Activated gamma-delta T cell treated with Interleukin-2 at 50 U/mL for 16 hours (primary cell): ENCODE data around the gene APLP2.
"Not testable (repeated sequence)": the region's sequence is repeated elsewhere in the genome, so short reads cannot be mapped to it uniquely, and the experiment has no call there.

Experiments
- DNase-seq: peaks from one replicate; pipeline ENCODE4 v3.0.0-alpha.2; 2020

The APLP2 gene

DNA sequence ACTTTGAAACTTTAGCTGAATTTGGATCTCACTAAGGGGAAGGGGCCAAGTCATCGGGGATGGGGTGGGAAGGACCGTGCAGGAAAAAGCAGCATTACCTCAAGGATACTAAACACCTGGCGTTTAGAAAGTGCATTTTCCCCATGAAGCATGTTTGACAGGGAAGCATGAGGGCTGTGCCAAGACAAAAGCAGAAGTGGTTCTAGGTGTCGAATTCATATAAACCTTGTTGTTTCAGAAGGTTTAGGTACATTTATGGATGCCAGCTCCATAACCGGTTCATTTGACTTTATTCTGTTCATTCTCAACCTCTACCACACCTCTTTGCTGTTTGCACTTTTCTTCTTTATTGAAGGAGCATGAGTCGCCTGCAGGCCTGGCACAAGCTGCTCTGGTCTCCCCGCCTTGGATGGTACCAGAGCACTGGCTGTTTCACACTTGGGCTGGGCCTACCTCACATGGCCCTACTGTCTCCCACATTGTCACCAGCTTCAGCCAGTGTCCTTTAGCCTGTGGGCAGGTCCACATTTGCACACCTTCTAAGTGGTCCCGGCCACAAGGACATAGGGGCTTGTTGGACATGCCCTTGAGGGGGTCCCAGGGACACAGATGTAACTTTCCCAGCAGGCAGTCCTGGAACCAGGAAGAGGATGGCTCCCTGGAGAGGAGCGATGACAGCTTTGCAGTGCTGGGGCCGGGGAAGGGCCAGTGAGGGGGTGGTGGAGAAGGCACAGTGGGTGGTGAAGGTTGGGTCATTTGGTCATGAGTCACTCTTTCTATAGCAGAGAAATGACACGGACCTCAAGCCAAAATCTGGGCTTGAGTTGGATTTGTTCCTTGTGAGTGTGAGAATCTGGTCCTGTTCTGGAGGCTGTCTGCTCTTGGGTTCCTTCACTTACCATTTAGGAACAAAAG is 86.7 kb downstream of the APLP2 start:
- no peak for DNase-seq

DNA sequence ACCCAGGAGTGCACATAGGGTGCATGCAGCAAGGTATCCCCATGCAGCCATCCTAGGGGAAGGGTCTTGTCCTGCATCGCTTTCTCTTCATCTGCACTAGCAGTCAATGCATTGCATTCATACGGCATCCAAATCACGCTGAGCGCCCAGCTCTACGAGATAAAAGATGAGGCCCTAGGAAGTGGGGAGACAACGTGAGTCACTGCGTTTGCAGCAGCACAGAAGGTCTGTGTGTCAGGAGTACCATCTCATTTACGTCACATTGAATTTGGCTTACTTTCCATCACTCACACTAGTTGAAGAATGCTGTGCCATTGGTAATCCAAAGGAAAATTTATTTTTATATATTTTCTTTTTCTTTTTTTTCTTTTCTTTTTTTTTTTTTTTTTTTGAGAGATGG is 87.4 kb downstream of the APLP2 start:
- no peak for DNase-seq

- DNase-seq, result no peak
These were observed 88.1 kb downstream of the APLP2 start for GRCh38 chr11:130157840-130158239.

GRCh38 chr11:130159139-130159538 is 89.4 kb downstream of the APLP2 start:
- no peak for DNase-seq

DNA sequence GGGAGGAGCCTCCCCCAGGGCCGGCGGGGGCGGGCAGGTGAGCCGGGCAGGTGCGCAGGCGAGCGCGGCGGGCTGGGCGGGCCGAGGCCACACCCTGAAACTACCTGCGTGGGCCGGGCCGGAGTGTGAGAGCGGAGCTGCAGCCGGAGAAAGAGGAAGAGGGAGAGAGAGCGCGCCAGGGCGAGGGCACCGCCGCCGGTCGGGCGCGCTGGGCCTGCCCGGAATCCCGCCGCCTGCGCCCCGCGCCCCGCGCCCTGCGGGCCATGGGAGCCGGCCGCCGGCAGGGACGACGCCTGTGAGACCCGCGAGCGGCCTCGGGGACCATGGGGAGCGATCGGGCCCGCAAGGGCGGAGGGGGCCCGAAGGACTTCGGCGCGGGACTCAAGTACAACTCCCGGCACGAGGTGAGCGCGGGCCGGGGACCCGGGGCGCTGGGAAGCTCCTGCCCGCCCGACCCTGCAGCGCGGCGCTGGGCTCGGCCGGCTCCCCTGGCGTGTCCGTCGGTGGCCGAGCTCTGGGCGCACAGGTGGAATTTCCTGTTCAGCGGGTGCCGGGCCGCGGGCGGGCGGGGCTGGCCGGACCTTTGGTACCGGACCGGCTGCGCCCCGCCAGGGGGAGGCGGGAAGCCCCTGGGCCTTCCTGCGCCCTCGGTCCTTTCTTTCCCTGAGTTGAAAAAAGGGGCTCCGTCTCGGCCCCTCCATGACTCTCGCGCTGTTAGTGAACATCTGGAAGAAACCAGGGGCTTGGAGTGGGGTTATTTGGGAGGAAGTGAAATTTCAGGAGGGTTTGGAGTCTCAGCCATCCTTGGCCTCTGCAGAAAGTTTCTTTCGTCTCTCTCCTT is 90.2 kb downstream of the APLP2 start, which contains the start of gene ST14:
TSS of gene ST14 (plus strand) at position 126 of the 841 bp plus-strand sequence. CDS start at position 324, 198 bp downstream.
- DNase-seq, result no peak

GRCh38 chr11:130160498-130161155 is 90.9 kb downstream of the APLP2 start:
- DNase-seq, result no peak

GRCh38 chr11:130161441-130162145 is 91.9 kb downstream of the APLP2 start:
- DNase-seq, result no peak

DNA sequence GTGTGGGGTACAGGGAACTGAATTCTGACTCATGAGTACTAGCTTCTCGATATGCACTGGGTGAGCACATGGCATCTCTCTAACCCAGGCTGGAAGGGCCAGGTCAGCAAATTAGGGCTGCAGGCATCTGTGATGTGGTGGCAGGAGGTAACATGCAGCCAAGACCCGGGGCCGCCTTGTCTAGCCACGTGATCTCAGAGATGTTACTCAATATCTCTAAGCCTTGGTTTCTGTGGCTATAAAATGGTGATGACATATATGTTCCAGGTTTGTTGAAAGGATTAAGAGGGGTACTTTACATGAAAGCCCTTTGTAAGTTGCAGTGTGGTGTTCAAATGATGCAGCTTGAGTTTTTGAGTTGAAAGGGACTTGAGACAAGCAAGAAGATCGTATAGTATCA is 93.0 kb downstream of the APLP2 start:
- DNase-seq, result no peak

GRCh38 chr11:130163346-130164220 is 93.9 kb downstream of the APLP2 start:
- DNase-seq, result no peak

GRCh38 chr11:130164221-130164570 is 94.5 kb downstream of the APLP2 start:
- no peak for DNase-seq

GRCh38 chr11:130165601-130166456 is 96.1 kb downstream of the APLP2 start:
- DNase-seq, result no peak

DNA sequence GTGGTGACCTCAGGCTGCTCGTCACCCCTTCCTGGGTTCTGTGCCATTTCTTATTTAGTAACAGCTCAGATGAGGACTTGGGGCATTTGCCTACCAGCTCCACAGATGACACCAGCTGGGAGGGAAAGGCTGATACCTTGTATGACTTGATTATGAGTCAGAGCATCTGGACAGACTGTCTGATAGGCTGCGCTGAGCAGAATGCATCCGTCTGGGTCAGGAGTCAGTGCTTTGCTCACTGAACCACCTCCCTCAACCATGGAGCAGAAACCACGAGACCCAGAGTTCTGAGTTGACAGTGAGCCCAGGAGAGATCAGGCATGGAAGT is 96.7 kb downstream of the APLP2 start:
- no peak for DNase-seq

GRCh38 chr11:130167146-130167545 is 97.5 kb downstream of the APLP2 start:
- no peak for DNase-seq

DNA sequence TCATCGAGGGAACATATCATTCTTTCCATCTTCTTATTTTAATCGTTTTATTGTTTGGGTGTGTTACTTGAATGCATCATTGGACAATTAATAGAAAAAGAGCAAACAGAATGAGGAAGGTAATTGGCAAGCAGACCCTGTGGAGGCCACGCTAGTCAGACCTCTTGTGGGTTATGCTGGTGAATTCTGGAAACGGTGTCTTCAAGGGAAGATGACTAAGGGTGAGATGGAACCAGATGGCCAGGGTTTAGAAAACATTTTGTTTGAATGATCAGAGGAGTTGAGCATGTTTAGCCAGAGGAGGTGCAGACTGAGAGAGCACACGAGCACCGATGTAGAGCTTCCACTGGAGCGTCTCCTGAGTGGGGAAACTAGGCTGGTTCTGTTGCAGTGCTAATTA is 98.4 kb downstream of the APLP2 start:
- DNase-seq, result no peak

DNA sequence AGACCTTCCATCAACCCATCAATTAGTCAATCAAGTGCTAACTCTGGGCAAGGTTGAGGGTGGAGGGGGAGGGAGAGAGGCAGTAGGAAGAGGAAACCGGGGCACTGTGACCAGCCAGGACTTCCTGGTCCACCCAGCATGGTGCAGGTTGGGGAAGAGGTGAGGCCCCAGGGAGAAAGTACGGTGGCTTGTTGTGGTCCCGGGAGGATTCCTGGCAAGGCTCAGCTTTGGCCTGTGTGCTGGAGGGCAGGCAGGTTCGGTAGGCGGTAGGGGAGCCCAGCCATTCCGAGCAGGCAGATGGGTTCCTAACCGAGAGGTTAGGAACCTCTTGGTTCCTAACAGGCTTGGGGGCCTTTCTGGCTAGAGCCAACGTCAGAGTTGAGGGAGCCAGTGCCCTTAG is 100.7 kb downstream of the APLP2 start:
- no peak for DNase-seq

DNA sequence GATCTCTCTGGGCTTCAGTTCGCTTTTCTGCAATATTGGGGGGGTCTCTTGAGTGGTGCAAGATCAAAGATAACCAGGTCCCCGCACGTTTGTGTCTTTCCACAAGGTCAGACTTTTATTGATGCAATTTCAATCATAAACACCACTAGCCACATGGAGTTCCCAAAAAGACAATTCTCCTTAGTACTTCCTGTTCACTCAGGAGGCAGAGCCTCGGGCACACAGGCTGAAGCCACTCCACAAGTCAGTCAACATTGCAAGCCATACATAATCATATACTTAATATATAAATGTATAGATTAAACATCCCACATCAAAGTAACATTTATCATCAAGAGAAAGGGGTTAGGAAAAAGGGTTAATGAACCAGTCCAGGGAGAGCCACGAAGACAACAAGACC is 101.8 kb downstream of the APLP2 start:
- no peak for DNase-seq

DNA sequence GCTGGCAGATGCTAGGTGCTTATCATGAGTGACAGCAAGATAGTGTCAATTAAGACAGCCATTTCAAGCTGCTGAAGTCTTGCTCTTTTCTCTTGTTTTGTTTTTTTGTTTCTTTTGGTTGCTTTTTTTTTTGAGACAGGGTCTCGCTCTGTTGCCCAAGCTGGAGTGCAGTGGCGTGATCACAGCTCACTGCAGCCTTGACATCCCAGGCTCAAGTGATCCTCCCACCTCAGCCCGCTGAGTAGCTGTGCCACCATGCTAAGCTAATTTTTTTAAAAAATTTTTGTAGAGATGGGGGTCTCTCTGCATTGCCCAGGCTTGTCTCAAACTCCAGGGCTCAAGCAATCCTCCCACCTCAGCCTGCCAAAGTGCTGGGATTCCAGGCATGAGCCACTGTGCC is 102.3 kb downstream of the APLP2 start:
- DNase-seq, result not testable (repeated sequence)

DNA sequence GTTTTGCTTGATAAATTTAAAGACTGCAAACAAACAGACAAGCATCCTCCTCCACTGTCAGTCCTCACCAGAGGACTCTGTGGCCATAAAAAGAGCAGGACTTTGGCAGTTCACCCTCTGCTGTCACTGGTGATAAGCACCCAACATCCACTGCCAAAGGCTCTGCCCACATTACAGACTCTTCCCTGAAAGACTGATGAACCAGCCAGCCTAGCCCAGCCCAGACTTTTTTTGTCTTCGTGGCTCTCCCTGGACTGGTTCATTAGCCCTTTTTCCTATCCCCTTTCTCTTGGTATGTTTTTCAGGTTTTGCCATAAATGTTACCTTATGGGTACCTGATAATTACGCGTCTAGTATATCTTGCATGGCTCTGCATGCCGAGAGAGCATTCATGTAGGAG is 104.9 kb downstream of the APLP2 start:
- DNase-seq, result no peak

- no peak for DNase-seq
These were observed 106.2 kb downstream of the APLP2 start for GRCh38 chr11:130175898-130176297.

- DNase-seq, result no peak
These were observed 108.1 kb downstream of the APLP2 start for GRCh38 chr11:130177782-130178181.
